Measurements from ENCODE around the gene PPP5C. TPM values are rescaled to one million over a fixed set of nuclear protein-coding genes. Genes with fewer than 3 reads are reported as not detected.
A peak's percentile ranks its signal among the peaks of the same experiment; 100 is the strongest.
"Not testable (repeated sequence)": the region's sequence is repeated elsewhere in the genome, so short reads cannot be mapped to it uniquely, and the experiment has no call there.

PPP5C gene
- total RNA-seq, 1 experiment from 2014 or later = 79.9 TPM

DNA sequence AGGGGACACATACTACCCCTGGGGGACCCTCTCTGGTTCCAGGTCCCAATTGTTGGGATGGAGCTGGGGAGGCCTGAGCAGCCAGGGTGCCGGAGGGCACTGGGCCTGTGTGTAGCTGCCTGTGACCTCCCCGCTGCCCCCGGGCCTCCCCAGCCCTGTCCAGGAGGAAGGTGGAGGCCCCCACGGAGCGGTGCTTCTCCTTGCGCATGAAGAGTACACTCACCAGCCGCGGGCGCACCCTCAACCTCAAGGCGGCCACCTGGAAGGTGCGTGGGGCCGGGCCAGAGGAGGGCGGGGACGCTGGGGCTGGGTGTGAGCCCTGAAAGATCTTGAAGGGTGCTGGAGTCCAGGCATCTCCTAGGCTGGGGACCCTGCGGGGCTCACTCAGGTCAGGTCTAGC is 38.4 kb upstream of the PPP5C start:
- Histone ChIP-seq H3K4me3 (ENCODE audit: low read length) (no peak overlapping the region), H3K27ac (ENCODE audit: low read length) (no peak overlapping the region), H2AFZ (ENCODE audit: low read length) (no peak overlapping the region), H3K9ac (ENCODE audit: low read length) (no peak overlapping the region), H3F3A (ENCODE audit: low read length, unreplicated experiment) (no peaks in the 10 kb centered on the region), H3K9me2 (replicated peaks; ENCODE audit: low read length) (no peaks in the 10 kb centered on the region), H3K4me2 (ENCODE audit: low read length) (no peak overlapping the region), H3K79me2 (ENCODE audit: low read length) (no peaks in the 10 kb centered on the region), H3K4me1 (ENCODE audit: insufficient read depth, low read length) (no peaks in the 10 kb centered on the region), H4K20me1 (ENCODE audit: low read length) (no peaks in the 10 kb centered on the region), H3K36me3 (ENCODE audit: low read depth, low read length) (no peaks in the 10 kb centered on the region), H3K27me3 (ENCODE audit: low read length) (no peaks in the 10 kb centered on the region), H3K9me3 (ENCODE audit: low read length) (no peaks in the 10 kb centered on the region)
- TF ChIP-seq EZH2 (IDR thresholded peaks at IDR 0.05; ENCODE audit: low read length, unreplicated experiment) = no peak
- TF ChIP-seq, protein P1, sequence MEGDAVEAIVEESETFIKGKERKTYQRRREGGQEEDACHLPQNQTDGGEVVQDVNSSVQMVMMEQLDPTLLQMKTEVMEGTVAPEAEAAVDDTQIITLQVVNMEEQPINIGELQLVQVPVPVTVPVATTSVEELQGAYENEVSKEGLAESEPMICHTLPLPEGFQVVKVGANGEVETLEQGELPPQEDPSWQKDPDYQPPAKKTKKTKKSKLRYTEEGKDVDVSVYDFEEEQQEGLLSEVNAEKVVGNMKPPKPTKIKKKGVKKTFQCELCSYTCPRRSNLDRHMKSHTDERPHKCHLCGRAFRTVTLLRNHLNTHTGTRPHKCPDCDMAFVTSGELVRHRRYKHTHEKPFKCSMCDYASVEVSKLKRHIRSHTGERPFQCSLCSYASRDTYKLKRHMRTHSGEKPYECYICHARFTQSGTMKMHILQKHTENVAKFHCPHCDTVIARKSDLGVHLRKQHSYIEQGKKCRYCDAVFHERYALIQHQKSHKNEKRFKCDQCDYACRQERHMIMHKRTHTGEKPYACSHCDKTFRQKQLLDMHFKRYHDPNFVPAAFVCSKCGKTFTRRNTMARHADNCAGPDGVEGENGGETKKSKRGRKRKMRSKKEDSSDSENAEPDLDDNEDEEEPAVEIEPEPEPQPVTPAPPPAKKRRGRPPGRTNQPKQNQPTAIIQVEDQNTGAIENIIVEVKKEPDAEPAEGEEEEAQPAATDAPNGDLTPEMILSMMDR (conservative IDR thresholded peaks at IDR 0.05; ENCODE audit: low read depth, low read length) = no peak
- no peak for TF ChIP-seq EZH2phosphoT487 (IDR thresholded peaks at IDR 0.05; ENCODE audit: borderline replicate concordance, low read length)
- BruUV-seq (replicated peaks) = no TSS peak
- ChIA-PET POLR2A (ENCODE audit: unreplicated experiment) (no interaction called here), CTCF (no interaction called here)
- DNase-seq (no peak), ATAC-seq (no peak)
- intact Hi-C loops (cut with micrococcal nuclease) = no loop called here

DNA sequence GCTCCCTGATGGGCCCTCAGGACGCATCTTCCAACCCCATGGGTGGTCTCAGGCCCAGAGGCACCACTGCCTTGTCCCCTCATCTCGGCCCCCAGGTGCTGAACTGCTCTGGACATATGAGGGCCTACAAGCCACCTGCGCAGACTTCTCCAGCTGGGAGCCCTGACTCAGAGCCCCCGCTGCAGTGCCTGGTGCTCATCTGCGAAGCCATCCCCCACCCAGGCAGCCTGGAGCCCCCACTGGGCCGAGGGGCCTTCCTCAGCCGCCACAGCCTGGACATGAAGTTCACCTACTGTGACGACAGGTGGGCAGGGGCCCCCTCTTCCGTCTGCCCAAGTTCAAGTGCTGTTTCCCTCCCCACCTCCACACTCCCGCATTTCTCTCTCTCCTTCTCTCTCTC is 37.8 kb upstream of the PPP5C start:
- H3K4me2 ChIP-seq (ENCODE audit: low read length) = no peak overlapping the region
- no peaks in the 10 kb centered on the region for H4K20me1 ChIP-seq (ENCODE audit: low read length)
- DNase-seq (no peak), ATAC-seq (no peak)
- H3K27me3 ChIP-seq (ENCODE audit: low read length) = no peaks in the 10 kb centered on the region
- no peak overlapping the region for H2AFZ ChIP-seq (ENCODE audit: low read length)
- no peaks in the 10 kb centered on the region for H3K9me2 ChIP-seq (replicated peaks; ENCODE audit: low read length)
- H3K9ac ChIP-seq (ENCODE audit: low read length) = no peak overlapping the region
- no peak overlapping the region for H3K27ac ChIP-seq (ENCODE audit: low read length)
- TF ChIP-seq EZH2 (IDR thresholded peaks at IDR 0.05; ENCODE audit: low read length, unreplicated experiment) (no peak), EZH2phosphoT487 (IDR thresholded peaks at IDR 0.05; ENCODE audit: borderline replicate concordance, low read length) (no peak)
- TF ChIP-seq, protein P1 (conservative IDR thresholded peaks at IDR 0.05; ENCODE audit: low read depth, low read length) = no peak
- no peaks in the 10 kb centered on the region for H3F3A ChIP-seq (ENCODE audit: low read length, unreplicated experiment)
- H3K36me3 ChIP-seq (ENCODE audit: low read depth, low read length) = no peaks in the 10 kb centered on the region
- intact Hi-C loops (cut with micrococcal nuclease) = no loop called here
- POLR2A ChIA-PET (ENCODE audit: unreplicated experiment) = no interaction called here
- H3K4me3 ChIP-seq (ENCODE audit: low read length) = no peak overlapping the region
- CTCF ChIA-PET = no interaction called here
- no peaks in the 10 kb centered on the region for H3K9me3 ChIP-seq (ENCODE audit: low read length)
- H3K79me2 ChIP-seq (ENCODE audit: low read length) = no peaks in the 10 kb centered on the region
- no peaks in the 10 kb centered on the region for H3K4me1 ChIP-seq (ENCODE audit: insufficient read depth, low read length)
- BruUV-seq (replicated peaks) = no TSS peak

DNA sequence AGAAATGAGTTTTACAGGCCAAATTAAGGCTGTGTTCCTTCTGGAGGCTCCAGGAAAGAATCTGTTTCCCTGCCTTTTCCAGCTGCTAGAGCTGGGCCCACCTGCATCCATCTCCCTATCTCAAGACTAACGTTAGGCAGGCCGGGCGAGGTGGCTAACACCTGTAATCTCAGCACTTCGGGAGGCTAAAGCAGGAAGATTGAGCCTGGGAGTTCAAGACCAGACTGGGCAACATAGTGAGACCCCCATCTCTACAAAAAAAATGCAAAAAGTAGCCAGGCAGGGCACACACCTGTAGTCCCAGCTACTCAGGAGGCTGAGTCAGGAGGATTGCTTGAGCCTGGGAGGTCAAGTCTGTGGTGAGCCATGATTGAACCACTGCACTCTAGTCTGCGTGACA is 35.4 kb upstream of the PPP5C start:
- no TSS peak for BruUV-seq (replicated peaks)

DNA sequence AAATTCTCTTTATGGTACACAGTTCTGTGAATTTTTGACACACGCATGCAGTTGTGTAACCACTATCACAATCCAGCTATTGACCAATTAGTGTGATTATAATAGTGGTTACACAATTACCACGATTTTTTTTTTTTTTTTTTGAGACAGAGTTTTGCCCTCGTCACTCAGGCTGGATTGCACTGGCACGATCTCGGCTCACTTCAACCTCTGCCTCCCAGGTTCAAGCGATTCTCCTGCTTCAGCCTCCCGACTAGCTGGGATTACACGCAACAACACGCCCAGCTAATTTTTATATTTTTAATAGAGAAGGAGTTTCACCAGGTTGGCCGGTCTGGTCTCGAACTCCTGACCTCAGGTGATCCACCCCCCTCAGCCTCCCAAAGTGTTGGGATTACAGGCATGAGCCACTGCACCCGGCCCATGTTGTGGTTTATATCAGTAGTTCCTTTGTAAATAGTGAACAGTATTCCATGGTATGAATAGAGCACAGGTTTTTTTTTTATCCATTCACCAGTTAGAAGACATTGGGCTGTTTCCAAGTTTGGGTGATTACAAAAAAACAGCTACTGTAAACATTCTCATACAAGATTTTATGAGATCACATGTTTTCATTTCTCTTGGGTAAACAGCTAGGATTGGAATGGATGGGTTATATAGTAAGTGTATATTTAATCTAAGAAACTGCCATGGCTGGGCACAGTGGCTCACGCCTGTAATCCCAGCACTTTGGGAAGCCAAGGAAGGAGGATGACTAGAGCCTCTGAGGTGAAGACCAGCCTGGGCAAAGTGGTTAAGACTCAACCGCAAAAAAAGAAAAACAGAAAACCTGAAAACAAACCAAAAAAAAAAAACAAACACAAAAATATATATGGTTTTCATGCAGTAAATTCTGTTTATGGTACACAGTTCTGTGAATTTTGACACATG is 33.1 kb upstream of the PPP5C start:
- H3K9me2 ChIP-seq (replicated peaks; ENCODE audit: low read length); H3K9ac ChIP-seq (ENCODE audit: low read length); H3K27ac ChIP-seq (ENCODE audit: low read length); BruUV-seq (replicated peaks); H3K27me3 ChIP-seq (ENCODE audit: low read length); H3K36me3 ChIP-seq (ENCODE audit: low read depth, low read length); H2AFZ ChIP-seq (ENCODE audit: low read length); H4K20me1 ChIP-seq (ENCODE audit: low read length); intact Hi-C loops (cut with micrococcal nuclease); H3K4me1 ChIP-seq (ENCODE audit: insufficient read depth, low read length); H3K4me3 ChIP-seq (ENCODE audit: low read length); H3K4me2 ChIP-seq (ENCODE audit: low read length); H3K9me3 ChIP-seq (ENCODE audit: low read length); CTCF ChIA-PET; H3K79me2 ChIP-seq (ENCODE audit: low read length); POLR2A ChIA-PET (ENCODE audit: unreplicated experiment); H3F3A ChIP-seq (ENCODE audit: low read length, unreplicated experiment): not testable (repeated sequence)
- peak; percentile 42; the same call in 1 of the 2 replicates for ATAC-seq
- peak; percentile 60 for DNase-seq

More for the DNA sequence above, 35.4 kb upstream of the PPP5C start:
- Histone ChIP-seq H3K9me2 (replicated peaks; ENCODE audit: low read length) (no peaks in the 10 kb centered on the region), H3K4me3 (ENCODE audit: low read length) (no peak overlapping the region), H3K9ac (ENCODE audit: low read length) (no peak overlapping the region), H3K9me3 (ENCODE audit: low read length) (no peaks in the 10 kb centered on the region), H3K36me3 (ENCODE audit: low read depth, low read length) (no peaks in the 10 kb centered on the region), H3K79me2 (ENCODE audit: low read length) (no peaks in the 10 kb centered on the region), H3K27ac (ENCODE audit: low read length) (no peak overlapping the region), H3F3A (ENCODE audit: low read length, unreplicated experiment) (no peaks in the 10 kb centered on the region), H3K27me3 (ENCODE audit: low read length) (no peaks in the 10 kb centered on the region), H3K4me1 (ENCODE audit: insufficient read depth, low read length) (no peaks in the 10 kb centered on the region), H2AFZ (ENCODE audit: low read length) (no peak overlapping the region), H3K4me2 (ENCODE audit: low read length) (no peak overlapping the region), H4K20me1 (ENCODE audit: low read length) (no peaks in the 10 kb centered on the region)
- ChIA-PET CTCF (no interaction called here), POLR2A (ENCODE audit: unreplicated experiment) (no interaction called here)
- intact Hi-C loops (cut with micrococcal nuclease) = no loop called here
- DNase-seq = no peak
- TF ChIP-seq EZH2phosphoT487 (IDR thresholded peaks at IDR 0.05; ENCODE audit: borderline replicate concordance, low read length) (no peak), EZH2 (IDR thresholded peaks at IDR 0.05; ENCODE audit: low read length, unreplicated experiment) (no peak)
- TF ChIP-seq, protein P1 (conservative IDR thresholded peaks at IDR 0.05; ENCODE audit: low read depth, low read length) = no peak
- ATAC-seq = no peak

All from PC-3 (cell line).